Kidney (tissue), 14 donors: Measurements from ENCODE around the gene KHDC4. TPM values are rescaled to one million over a fixed set of nuclear protein-coding genes. Genes with fewer than 3 reads are reported as not detected.
A peak's percentile ranks its signal among the peaks of the same experiment; 100 is the strongest.

Experiments used
- DNase-seq, 5 donors: peaks; one replicate each; pipeline ENCODE4 v3.0.0-alpha.2; 2013 to 2020
- FAIRE-seq: peaks from 2 replicates; lab custom pipeline; 2012; peaks lifted over from hg19 to GRCh38; lab: Jason Lieb, UNC
- H3K27ac ChIP-seq, 2 donors: one replicate each; pipeline ENCODE4 v1.7.0; 2013; ENCODE audit warnings: low read depth in 2 of 2, low read length in 2 of 2, inconsistent platforms in 1 of 2
- H3K27me3 ChIP-seq: one replicate; pipeline ENCODE4 v1.7.1; 2013; ENCODE audit warnings: low read length, inconsistent platforms; ENCODE audit not compliant: control insufficient read depth, insufficient read depth
- H3K36me3 ChIP-seq, 3 donors: one replicate each; pipeline versions ENCODE4 v1.7.0 to v1.7.1; 2013; ENCODE audit warnings: low read length in 3 of 3, control low read depth in 1 of 3, inconsistent platforms in 1 of 3; ENCODE audit not compliant: insufficient read depth in 3 of 3, control insufficient read depth in 2 of 3
- H3K4me1 ChIP-seq, 3 donors: one replicate each; pipeline versions ENCODE4 v1.7.0 to v1.7.1; 2013; ENCODE audit warnings: low read length in 3 of 3, inconsistent platforms in 1 of 3, low read depth in 1 of 3; ENCODE audit not compliant: control insufficient read depth in 2 of 3, insufficient read depth in 2 of 3
- H3K4me3 ChIP-seq, 3 donors: one replicate each; pipeline versions ENCODE4 v1.7.0 to v1.8.1; 2013; ENCODE audit warnings: low read length in 3 of 3, control low read depth in 1 of 3, inconsistent platforms in 1 of 3
- H3K9ac ChIP-seq, 3 donors: one replicate each; pipeline versions ENCODE4 v1.7.0 to v1.7.1; 2013; ENCODE audit warnings: low read length in 3 of 3, control low read depth in 1 of 3, inconsistent platforms in 1 of 3
- H3K9me3 ChIP-seq, 3 donors: one replicate each; pipeline versions ENCODE4 v1.7.0 to v1.7.1; 2013; ENCODE audit warnings: low read length in 3 of 3, control low read depth in 1 of 3, inconsistent platforms in 1 of 3; ENCODE audit not compliant: control insufficient read depth in 2 of 3, insufficient read depth in 1 of 3
- intact Hi-C: fragments of 100-400 bp; cut with DNase I; formaldehyde crosslinking; loops from one replicate; pipeline ENCODE4 v1.11.1; 2022
- polyA plus RNA-seq: library from polyadenylated mRNA; stranded (reverse); fragments of 350-450 nt; fragmentation: Illumina TruSeq; extraction: RNeasy Lipid Tissue Mini Kit (QIAGEN cat#74804); gene quantifications from one replicate; pipeline ENCODE4 v1.2.3, GENCODE V29; 2014; ENCODE audit warnings: low read depth, low replicate concordance; ENCODE audit not compliant: insufficient read depth
- total RNA-seq: library from RNA; stranded (reverse); fragmentation: NEBNext Ultra II Directional; extraction: Animal tissue kit (Norgen Biotek cat#: 25700); gene quantifications from one replicate; pipeline ENCODE4 v1.2.1, GENCODE V29; 2021
- TF ChIP-seq, protein P1 (sequence below): IDR thresholded peaks from 3 replicates; pipeline ENCODE4 v1.5.1; 2012; ENCODE audit warnings: mild to moderate bottlenecking, moderate library complexity, borderline replicate concordance; ENCODE audit not compliant: insufficient read depth; ENCODE audit errors: extremely low read depth
- donor health status: control.
- donor health status: control.
- donor health status: control.
- donor health status: control.
- donor health status: control.
- donor health status: DM: yes; HTN: yes; CAD: no.
- donor health status: Normal renal cell carcinoma (clear cell type).

Gene KHDC4
- total and polyA plus RNA-seq, 2 donors from 2014 or later: 19.8 to 57.4 TPM

DNA sequence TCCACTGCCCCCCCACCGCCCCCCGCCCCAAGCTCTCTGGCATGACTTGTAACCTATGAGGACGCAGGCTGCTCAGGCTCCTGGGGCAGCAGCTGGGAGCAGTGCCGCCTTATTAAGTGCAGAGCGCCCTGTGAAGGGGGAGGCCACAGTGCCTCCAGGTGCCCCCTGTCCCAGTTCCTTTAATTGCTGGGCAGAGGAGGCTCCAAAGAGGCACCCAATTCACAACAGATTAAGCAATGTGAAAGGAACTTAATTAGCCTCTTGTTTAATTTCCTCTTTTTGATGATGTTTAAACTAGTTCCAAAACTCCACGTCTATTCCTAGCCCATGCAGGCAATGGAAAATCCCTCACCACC, 10.2 kb upstream of the KHDC4 start:
- Histone ChIP-seq H3K27me3 (no peaks in the 10 kb centered on the region), H3K27ac (no peak overlapping the region), H3K36me3 (peaks cover 0 to 9% (median 3%) of the 10 kb centered on the region in 3 donors), H3K9ac (no peak overlapping the region), H3K9me3 (no peaks in the 10 kb centered on the region), H3K4me3 (no peak overlapping the region), H3K4me1 (peaks cover 3 to 30% (median 24%) of the 10 kb centered on the region in 3 donors)
- intact Hi-C loops: loop anchor here (5.0 kb wide), 1 partner anchor 43 kb away; no protein-coding TSS in a partner anchor
- no peak for FAIRE-seq
- peak in 2 of 5 donors; percentile 31 to 56 for DNase-seq
- TF ChIP-seq, protein P1, sequence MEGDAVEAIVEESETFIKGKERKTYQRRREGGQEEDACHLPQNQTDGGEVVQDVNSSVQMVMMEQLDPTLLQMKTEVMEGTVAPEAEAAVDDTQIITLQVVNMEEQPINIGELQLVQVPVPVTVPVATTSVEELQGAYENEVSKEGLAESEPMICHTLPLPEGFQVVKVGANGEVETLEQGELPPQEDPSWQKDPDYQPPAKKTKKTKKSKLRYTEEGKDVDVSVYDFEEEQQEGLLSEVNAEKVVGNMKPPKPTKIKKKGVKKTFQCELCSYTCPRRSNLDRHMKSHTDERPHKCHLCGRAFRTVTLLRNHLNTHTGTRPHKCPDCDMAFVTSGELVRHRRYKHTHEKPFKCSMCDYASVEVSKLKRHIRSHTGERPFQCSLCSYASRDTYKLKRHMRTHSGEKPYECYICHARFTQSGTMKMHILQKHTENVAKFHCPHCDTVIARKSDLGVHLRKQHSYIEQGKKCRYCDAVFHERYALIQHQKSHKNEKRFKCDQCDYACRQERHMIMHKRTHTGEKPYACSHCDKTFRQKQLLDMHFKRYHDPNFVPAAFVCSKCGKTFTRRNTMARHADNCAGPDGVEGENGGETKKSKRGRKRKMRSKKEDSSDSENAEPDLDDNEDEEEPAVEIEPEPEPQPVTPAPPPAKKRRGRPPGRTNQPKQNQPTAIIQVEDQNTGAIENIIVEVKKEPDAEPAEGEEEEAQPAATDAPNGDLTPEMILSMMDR: no peak

- no peaks in the 10 kb centered on the region for H3K9me3 ChIP-seq
- no peaks in the 10 kb centered on the region for H3K27me3 ChIP-seq
- DNase-seq (peak in 1 of 5 donors; percentile 44), FAIRE-seq (no peak)
- TF ChIP-seq, protein P1: no peak
- no peak overlapping the region for H3K9ac ChIP-seq
- no peak overlapping the region for H3K27ac ChIP-seq
- peaks cover 3 to 32% (median 24%) of the 10 kb centered on the region in 3 donors for H3K4me1 ChIP-seq
- peaks cover 0 to 9% (median 3%) of the 10 kb centered on the region in 3 donors for H3K36me3 ChIP-seq
- no peak overlapping the region for H3K4me3 ChIP-seq
- intact Hi-C loops: loop anchor here (5.0 kb wide), 1 partner anchor 45 kb away; no protein-coding TSS in a partner anchor
Observed at GRCh38 chr1:155942578-155943141, 8.4 kb upstream of the KHDC4 start.

DNA sequence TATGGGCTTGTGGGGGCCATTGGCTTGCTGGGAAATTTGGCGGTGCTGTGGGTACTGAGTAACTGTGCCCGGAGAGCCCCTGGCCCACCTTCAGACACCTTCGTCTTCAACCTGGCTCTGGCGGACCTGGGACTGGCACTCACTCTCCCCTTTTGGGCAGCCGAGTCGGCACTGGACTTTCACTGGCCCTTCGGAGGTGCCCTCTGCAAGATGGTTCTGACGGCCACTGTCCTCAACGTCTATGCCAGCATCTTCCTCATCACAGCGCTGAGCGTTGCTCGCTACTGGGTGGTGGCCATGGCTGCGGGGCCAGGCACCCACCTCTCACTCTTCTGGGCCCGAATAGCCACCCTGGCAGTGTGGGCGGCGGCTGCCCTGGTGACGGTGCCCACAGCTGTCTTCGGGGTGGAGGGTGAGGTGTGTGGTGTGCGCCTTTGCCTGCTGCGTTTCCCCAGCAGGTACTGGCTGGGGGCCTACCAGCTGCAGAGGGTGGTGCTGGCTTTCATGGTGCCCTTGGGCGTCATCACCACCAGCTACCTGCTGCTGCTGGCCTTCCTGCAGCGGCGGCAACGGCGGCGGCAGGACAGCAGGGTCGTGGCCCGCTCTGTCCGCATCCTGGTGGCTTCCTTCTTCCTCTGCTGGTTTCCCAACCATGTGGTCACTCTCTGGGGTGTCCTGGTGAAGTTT, 7.8 kb upstream of the KHDC4 start:
- intact Hi-C loops: loop anchor here (5.0 kb wide), 1 partner anchor 45 kb away; no protein-coding TSS in a partner anchor
- Histone ChIP-seq H3K27me3 (no peaks in the 10 kb centered on the region), H3K4me1 (peaks cover 3 to 32% (median 24%) of the 10 kb centered on the region in 3 donors), H3K36me3 (peaks cover 0 to 9% (median 0%) of the 10 kb centered on the region in 3 donors), H3K4me3 (no peak overlapping the region), H3K9ac (no peak overlapping the region), H3K9me3 (no peaks in the 10 kb centered on the region), H3K27ac (peak overlapping the region; percentile 90 to 95)
- FAIRE-seq: no peak
- TF ChIP-seq, protein P1: no peak
- DNase-seq: peak in 2 of 5 donors; percentile 39 to 79
